Caco-2 (cell line): ENCODE results near the gene OXSR1. TPM values are rescaled to one million over a fixed set of nuclear protein-coding genes. Genes with fewer than 3 reads are reported as not detected.
"Not testable (repeated sequence)": the region's sequence is repeated elsewhere in the genome, so short reads cannot be mapped to it uniquely, and the experiment has no call there.

Experiments
- BruUV-seq: library from RNA; stranded (reverse); fragments of 400-500 nt; replicated peaks from 2 replicates; lab custom pipeline; 2021; lab: Mats Ljungman, UMichigan
- CTCF ChIA-PET: fragments of 300-600 bp; sonication (Branson Sonifier 250); formaldehyde crosslinking; loops from one replicate; lab custom pipeline; 2022; ENCODE audit warnings: antibody characterized with exemption; lab: Charles Lee
- POLR2A ChIA-PET: fragments of 300-600 bp; sonication (Branson Sonifier 250); formaldehyde crosslinking; loops from one replicate; lab custom pipeline; 2022; ENCODE audit warnings: antibody characterized with exemption; lab: Charles Lee
- DNase-seq, 2 experiments: peaks; one replicate each; pipeline versions ENCODE4 v3.0.0 to v3.0.0-alpha.2; 2020 to 2022
- H3K27me3 ChIP-seq: replicated peaks from 2 replicates; pipeline ENCODE4 v1.6.0; 2011; ENCODE audit warnings: low read length; ENCODE audit not compliant: control insufficient read depth, insufficient read depth
- H3K36me3 ChIP-seq: 2 replicates; pipeline ENCODE4 v1.5.1; 2011; ENCODE audit warnings: low read length; ENCODE audit not compliant: control insufficient read depth, insufficient read depth
- H3K4me1 ChIP-seq: fragments of 250-450 bp; sonication (Bioruptor Pico); 2 replicates; pipeline ENCODE4 v1.5.1; 2020; ENCODE audit warnings: mild to moderate bottlenecking
- H3K4me3 ChIP-seq: 2 replicates; pipeline ENCODE4 v1.5.1; 2011; ENCODE audit warnings: low read depth, mild to moderate bottlenecking, control low read depth, low read length
- H3K9me3 ChIP-seq: fragments of 250-450 bp; sonication (Bioruptor Pico); 2 replicates; pipeline ENCODE4 v1.5.1; 2020; ENCODE audit warnings: mild to moderate bottlenecking, moderate library complexity
- H3K27ac Mint-ChIP-seq: one replicate; pipeline ENCODE4 v1.8.0; 2022; ENCODE audit warnings: mixed read lengths; ENCODE audit not compliant: unreplicated experiment
- H3K27me3 Mint-ChIP-seq: one replicate; pipeline ENCODE4 v1.8.0; 2022; ENCODE audit warnings: mixed read lengths; ENCODE audit not compliant: insufficient read depth, unreplicated experiment
- H3K36me3 Mint-ChIP-seq: one replicate; pipeline ENCODE4 v1.8.0; 2022; ENCODE audit warnings: mild to moderate bottlenecking, mixed read lengths; ENCODE audit not compliant: insufficient read depth, unreplicated experiment
- H3K4me1 Mint-ChIP-seq: one replicate; pipeline ENCODE4 v1.8.0; 2022; ENCODE audit warnings: low read depth, mixed read lengths; ENCODE audit not compliant: unreplicated experiment
- H3K4me3 Mint-ChIP-seq: one replicate; pipeline ENCODE4 v1.8.0; 2022; ENCODE audit warnings: mild to moderate bottlenecking, moderate library complexity, mixed read lengths; ENCODE audit not compliant: unreplicated experiment
- H3K9me3 Mint-ChIP-seq: one replicate; pipeline ENCODE4 v1.8.0; 2022; ENCODE audit warnings: mixed read lengths; ENCODE audit not compliant: unreplicated experiment
- CTCF ChIP-seq, 2 experiments: fragments of 200-600 bp in 1 of 2; IDR thresholded peaks; 1 replicate in 1 of 2; 2 replicates in 1 of 2; pipeline versions ENCODE4 v1.5.1 to v1.8.0; 2011 to 2022; ENCODE audit warnings: antibody characterized with exemption in 1 of 2, control low read depth in 1 of 2, inconsistent platforms in 1 of 2, low read depth in 1 of 2, low read length in 1 of 2, mild to moderate bottlenecking in 1 of 2, moderate library complexity in 1 of 2; ENCODE audit not compliant: insufficient read depth in 1 of 2, severe bottlenecking in 1 of 2, unreplicated experiment in 1 of 2
- intact Hi-C: fragments of 100-400 bp; cut with micrococcal nuclease; formaldehyde crosslinking; loops from one replicate; pipeline ENCODE4 v1.10.0; 2022; ENCODE audit not compliant: unreplicated experiment
- total RNA-seq: library from RNA; stranded (reverse); gene quantifications from 2 replicates; pipeline ENCODE4 v1.2.3, GENCODE V29; 2022

OXSR1 gene
- total RNA-seq, 1 experiment from 2014 or later: 39.2 TPM

GRCh38 chr3:38238416-38239008, 73.2 kb downstream of the OXSR1 start:
- Mint-ChIP-seq H3K27me3 (no peaks in the 10 kb centered on the region), H3K4me3 (no peak overlapping the region), H3K27ac (no peak overlapping the region), H3K4me1 (peaks cover 14% of the 10 kb centered on the region), H3K36me3 (peaks cover 51% of the 10 kb centered on the region), H3K9me3 (no peaks in the 10 kb centered on the region)
- no peaks in the 10 kb centered on the region for H3K27me3 ChIP-seq
- H3K4me3 ChIP-seq: no peak overlapping the region
- peaks cover 23% of the 10 kb centered on the region for H3K4me1 ChIP-seq
- H3K9me3 ChIP-seq: no peaks in the 10 kb centered on the region
- peaks cover 2% of the 10 kb centered on the region; the same call in 1 of the 2 replicates for H3K36me3 ChIP-seq
- intact Hi-C loops: loop anchor here (5.0 kb wide), 1 partner anchor 101 kb away; the partner anchor contains the start of genes ACAA1 and MYD88
- TF ChIP-seq CTCF (IDR thresholded peaks at IDR 0.05; ENCODE audit: insufficient read depth in 1 of 2, low read depth in 1 of 2, low read length in 1 of 2, severe bottlenecking in 1 of 2, unreplicated experiment in 1 of 2): no peak
- DNase-seq: no peak
- POLR2A ChIA-PET: no interaction called here
- no TSS peak for BruUV-seq
- CTCF ChIA-PET: no interaction called here

- H3K9me3 ChIP-seq, DNase-seq, BruUV-seq, H3K4me1 Mint-ChIP-seq, H3K9me3 Mint-ChIP-seq, H3K4me3 ChIP-seq, CTCF ChIA-PET, H3K27ac Mint-ChIP-seq, intact Hi-C loops, H3K27me3 ChIP-seq, H3K4me3 Mint-ChIP-seq, POLR2A ChIA-PET, H3K27me3 Mint-ChIP-seq, H3K4me1 ChIP-seq, H3K36me3 ChIP-seq: not testable (repeated sequence)
- peaks cover 36% of the 10 kb centered on the region for H3K36me3 Mint-ChIP-seq
Observed at GRCh38 chr3:38242812-38243211, 77.5 kb downstream of the OXSR1 start.

GRCh38 chr3:38245930-38246329, 80.6 kb downstream of the OXSR1 start:
- H3K4me3 ChIP-seq: no peak overlapping the region
- Mint-ChIP-seq H3K4me3 (no peak overlapping the region), H3K27me3 (no peaks in the 10 kb centered on the region), H3K36me3 (peaks cover 32% of the 10 kb centered on the region), H3K4me1 (no peaks in the 10 kb centered on the region), H3K9me3 (no peaks in the 10 kb centered on the region), H3K27ac (no peak overlapping the region)
- BruUV-seq: no TSS peak
- H3K9me3 ChIP-seq: no peaks in the 10 kb centered on the region
- no peak for DNase-seq
- ChIA-PET POLR2A (no interaction called here), CTCF (no interaction called here)
- no peaks in the 10 kb centered on the region for H3K36me3 ChIP-seq
- TF ChIP-seq CTCF (IDR thresholded peaks at IDR 0.05; ENCODE audit: insufficient read depth in 1 of 2, low read depth in 1 of 2, low read length in 1 of 2, severe bottlenecking in 1 of 2, unreplicated experiment in 1 of 2): no peak
- no peaks in the 10 kb centered on the region for H3K27me3 ChIP-seq
- no peaks in the 10 kb centered on the region for H3K4me1 ChIP-seq
- intact Hi-C loops: no loop called here
